NOMO-1 treated with dmso at 0.1 percent for 144 hours (cell line): ENCODE measurements around the gene CABLES1.
"Not testable (repeated sequence)": the region's sequence is repeated elsewhere in the genome, so short reads cannot be mapped to it uniquely, and the experiment has no call there.

Experiments used
- DNase-seq: peaks from one replicate; lab custom pipeline; 2025; ENCODE audit not compliant: unreplicated experiment; lab: John Stamatoyannopoulos, UW

CABLES1 gene

DNA sequence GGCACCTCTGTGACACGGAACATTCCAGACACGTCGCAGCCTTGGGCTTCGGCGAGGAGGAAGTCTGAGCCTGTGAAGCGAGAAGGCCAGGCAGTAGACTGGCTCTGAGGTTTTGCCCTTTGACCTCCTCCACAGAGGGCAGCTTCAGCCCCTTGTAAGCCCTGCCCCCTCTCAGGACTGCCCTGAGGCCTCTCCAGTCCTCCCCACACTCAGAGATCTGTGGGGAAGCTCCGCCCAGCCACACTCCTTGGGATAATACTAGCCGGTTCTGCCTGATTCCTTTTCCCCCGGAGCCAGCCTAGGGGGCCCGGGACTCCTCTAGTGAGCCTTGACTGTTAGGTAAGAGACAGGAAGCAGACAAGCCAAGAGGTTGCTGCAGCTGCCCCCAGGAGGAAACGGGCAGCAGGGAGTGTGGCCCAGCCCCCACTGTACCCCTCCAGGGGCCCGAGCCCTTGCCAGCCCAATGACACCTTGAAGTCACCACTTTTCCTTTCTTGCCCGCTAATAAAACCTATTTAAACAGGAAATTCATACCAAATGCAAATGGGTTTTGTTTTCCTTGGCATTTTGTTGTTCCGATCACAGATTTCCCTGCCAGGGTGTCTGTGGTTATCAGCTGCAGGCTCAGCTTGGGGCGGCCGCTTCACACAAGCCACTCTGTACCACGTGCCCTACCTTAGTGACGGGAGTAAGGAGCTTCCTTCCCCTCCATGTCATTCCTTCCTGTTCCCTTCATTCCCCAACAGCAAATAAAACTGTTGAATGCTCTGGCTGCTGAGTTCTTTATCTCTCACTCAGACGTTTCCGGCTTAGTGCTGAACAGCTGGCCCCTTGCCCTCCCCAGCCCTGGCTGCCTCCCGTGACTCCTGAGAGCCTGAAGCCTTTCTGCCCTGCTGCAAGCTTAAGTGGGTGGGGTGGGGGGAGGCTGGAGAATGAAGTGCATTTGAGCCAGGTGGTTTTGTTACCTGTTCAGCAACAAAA is 124.7 kb downstream of the CABLES1 start:
- DNase-seq: no peak

- no peak for DNase-seq
These were observed 125.8 kb downstream of the CABLES1 start for GRCh38 chr18:23260926-23261590.

DNA sequence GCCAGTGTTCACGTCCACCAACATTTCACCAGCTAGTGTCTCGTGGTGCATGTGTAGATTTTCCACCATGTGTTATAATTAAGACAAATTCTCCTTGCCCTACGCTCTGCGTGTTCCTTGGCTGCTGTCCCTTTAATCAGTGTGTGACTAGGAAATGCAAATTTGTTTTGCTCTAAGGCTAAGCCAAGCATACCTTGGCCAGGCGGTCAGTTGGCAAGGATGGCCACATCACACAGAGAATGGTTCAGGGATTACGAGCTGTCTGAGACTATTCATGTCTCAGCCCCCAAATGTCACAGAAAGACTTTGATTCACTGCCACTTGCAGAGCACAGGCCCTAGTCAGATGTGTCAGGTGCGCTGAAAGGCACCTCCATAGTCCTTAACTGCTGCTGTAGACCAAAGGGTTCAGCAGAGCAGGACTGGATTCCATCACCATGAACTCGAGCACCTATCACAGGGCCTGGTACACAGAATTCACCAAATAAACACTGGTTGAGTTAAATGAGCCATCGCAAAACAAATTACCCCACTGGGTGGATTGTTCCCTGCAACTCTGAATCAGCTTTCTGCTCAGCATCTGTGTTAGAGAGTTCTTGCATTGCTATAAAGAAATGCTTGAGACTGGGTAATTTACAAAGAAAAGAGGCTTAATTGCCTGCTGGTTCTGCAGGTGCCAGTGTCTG is 128.4 kb downstream of the CABLES1 start:
- no peak for DNase-seq

DNA sequence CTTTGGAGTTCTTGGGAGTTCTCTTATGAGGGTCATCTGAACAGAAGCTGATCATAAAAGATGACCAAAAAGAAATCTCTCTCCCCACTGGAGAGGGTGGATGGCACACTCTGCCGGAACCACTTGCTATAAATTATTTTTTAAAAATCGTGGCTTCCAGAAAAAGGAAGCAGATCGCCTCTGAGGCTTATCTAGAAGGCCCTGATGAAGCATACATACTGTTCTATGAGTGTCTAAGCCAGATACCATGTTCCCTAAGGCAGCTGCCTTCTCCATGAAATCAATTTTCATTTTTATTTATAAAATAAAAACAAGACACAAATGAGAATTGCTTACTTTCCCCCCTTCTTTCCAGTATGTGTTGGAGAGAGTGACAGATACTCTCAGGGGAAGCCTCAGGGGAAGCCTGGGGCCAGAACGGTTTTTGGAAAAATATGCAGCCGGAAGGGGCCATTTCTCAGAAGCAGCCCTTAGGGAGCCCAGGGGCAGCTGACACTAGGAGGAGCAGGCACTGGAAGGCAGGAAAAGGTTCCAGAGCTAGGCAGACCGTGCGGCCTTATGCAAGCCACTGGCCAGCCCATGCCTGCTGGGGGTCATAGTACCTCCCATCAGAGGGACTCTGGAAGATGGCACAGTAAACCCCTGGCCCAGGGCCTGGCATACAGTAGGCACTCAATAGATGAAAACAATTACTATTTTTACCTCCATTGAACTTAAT is 130.6 kb downstream of the CABLES1 start:
- DNase-seq: no peak

- DNase-seq: no peak
These were observed 131.6 kb downstream of the CABLES1 start for GRCh38 chr18:23266717-23267446.

DNA sequence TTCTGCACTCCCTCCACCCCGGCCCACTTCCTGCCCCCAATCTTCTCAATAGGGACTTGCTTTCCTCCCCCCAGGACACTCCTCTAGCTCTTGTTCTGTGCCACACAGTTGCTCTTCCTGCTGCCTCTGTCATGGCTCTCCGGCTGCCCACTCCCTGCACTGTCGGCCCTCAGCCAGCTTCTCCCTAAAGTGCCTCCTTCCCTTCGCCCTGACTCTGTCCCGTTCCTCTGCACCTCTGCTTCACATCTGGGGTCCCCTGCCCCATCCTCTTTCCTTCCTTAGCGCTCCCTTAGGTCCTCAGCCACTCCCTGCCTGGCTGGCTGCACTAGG is 132.1 kb downstream of the CABLES1 start:
- no peak for DNase-seq

GRCh38 chr18:23268641-23269040 is 133.4 kb downstream of the CABLES1 start:
- no peak for DNase-seq

GRCh38 chr18:23269068-23269467 is 133.8 kb downstream of the CABLES1 start:
- DNase-seq: not testable (repeated sequence)

- no peak for DNase-seq
These were observed 134.6 kb downstream of the CABLES1 start for GRCh38 chr18:23269928-23270327.

DNA sequence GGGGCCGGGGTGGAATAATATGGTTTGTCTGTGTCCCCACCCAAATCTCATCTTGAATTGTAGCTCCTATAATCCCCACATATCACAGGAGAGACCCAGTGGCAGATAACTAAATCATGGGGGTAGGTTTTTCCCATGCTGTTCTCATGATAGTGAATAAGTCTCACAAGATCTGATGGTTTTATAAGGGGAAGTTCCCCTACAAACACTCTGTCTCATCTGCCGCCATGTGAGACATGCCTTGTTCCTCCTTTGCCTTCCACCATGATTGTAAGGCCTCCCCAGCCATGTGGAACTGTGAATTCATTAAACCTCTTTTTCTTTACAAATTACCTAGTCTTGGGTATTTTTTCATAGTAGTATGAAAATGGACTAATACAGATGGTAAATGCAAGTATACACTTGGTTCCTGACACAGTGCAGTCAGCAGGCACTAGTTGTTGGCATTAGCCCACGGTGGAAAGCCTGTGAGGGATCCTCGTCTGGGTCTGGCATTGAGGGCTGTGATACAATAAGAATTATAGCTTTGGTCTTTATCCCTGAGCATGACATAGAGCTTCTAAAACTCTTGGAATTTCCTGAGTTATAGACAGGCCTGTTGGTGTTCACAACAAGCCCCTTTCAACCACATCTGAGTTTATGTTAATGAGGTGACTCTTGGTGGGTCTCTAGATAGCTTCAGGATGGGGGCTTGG is 135.8 kb downstream of the CABLES1 start:
- DNase-seq: no peak

GRCh38 chr18:23272498-23273232 is 137.4 kb downstream of the CABLES1 start:
- DNase-seq: no peak

DNA sequence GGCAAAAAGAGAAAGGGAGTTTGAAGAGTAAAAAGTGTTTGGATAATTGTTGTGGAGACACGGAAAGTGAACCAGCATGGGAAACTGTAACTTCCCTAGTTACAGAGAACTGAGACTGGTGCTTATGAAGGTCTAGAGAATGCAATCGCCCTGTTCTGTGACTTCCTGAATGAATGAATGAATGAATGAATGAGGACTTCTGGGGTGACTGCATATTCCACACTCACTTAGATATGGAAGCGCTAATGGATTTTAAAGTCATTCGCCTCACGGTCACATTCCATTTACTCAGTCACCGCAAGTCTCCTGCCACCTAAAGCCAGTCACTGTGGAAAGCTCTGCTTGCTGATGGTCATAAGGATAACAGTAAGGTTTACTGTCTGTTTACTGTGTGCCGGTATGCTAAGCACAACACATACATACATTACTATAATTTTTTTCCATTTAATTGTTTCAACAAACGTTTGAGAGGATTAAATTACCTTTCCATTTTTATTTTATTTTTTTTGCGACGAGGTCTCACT is 138.2 kb downstream of the CABLES1 start:
- DNase-seq: no peak

DNA sequence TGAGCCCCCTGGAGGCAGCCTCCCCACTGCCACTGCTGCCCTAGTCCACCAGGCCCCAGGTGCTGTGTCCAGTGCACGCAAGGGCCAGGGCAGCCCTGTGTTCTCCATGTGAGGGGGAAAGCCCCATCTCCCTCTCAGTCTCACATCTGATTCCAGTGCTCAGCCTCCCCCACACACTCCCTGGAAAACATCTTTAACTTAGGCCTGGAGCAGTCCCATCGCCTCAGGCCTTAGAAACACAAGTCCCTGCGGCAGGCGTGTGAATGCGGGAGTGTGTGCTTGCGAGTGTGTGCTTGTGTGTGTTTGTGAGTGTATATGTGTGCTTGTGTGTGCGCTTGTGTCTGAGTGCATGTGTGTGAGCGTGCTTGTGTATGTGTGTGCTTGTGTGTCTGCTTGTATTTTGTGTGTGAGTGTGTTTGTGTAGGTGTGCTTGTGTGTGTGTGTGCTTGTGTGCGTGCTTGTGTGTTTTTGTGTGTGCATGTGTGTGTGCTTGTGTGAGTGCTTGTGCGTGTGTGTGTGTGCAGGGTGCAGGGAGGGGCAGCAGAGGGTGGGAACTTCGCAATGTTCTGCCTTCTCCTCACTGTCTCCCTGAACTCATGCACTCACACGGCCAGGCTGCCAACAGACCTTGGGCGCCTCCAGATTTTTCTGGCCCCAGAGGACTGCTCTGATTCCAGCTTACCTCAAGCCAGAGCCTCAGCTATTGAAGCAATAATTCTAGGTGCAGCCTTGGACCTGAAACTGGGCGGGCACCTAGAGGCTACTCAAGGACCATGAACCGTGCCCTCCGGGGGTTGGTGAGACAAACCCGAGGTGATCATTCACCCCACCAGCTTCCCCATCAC is 139.6 kb downstream of the CABLES1 start:
- no peak for DNase-seq

DNA sequence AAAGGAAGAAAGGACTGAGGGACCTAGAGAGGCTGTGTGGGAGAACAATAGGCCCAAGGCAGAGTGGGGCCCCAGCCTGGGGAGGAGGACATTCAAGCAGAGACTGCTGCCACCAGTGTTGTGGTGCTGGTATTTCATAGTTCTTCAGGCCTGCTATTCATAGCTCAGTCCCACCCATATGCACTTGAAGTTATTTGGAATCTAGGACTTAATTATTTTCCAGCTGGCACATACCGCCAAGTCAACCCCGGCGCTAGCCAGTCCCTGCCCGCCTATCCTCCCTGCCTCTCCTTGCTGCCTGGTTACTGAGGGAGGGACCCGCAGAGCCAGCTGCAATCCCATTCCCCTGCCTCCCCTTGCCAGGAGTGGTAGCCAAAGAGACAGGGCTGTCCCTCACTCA is 141.2 kb downstream of the CABLES1 start:
- no peak for DNase-seq

DNA sequence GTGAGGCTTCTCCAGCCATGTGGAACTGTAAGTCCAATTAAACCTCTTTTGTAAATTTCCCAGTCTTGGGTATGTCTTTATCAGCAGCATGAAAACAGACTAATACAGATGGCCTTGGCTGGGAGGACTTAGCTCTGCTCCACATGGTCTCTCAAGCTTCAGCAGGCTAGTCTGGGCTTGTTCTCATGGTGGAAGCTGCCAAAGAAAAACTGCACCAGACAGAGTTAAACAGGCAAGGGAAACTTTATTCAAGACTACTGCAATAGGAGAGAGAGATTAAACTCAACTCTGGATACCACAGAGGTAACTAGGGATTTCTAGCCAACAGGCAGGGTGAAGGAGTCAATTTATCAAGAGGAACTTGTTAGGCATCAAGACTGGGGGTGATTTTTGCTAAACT is 142.1 kb downstream of the CABLES1 start:
- DNase-seq: no peak

GRCh38 chr18:23279931-23280330 is 144.6 kb downstream of the CABLES1 start:
- no peak for DNase-seq

GRCh38 chr18:23280844-23281243 is 145.6 kb downstream of the CABLES1 start:
- no peak for DNase-seq
